Cortex of kidney (tissue), 1 donor: ENCODE results near the gene ROR2.
"Not testable (repeated sequence)": the region's sequence is repeated elsewhere in the genome, so short reads cannot be mapped to it uniquely, and the experiment has no call there.

Source experiments
- DNase-seq: peaks from one replicate; lab custom pipeline; 2025; lab: John Stamatoyannopoulos, UW

ROR2 gene

DNA sequence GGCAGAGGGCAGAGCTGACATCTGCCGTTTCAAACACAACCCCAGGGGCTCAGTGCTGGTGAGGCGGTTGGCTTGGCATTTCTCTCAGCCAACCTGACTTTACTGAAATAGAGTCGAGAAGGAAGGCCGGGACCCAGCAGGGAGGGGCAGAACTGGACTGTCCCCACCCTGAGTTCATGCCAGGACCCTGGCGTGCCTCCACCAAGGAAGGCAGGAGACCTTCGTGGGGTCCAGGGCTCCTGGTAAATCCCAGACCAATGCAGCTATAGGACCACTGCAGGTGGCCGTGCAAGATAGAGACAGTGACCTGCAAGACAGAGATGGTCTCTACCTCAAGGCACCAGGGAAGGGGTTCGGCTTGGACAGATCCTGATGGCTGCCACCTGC lies 132.9 kb downstream of the ROR2 start:
- no peak for DNase-seq

DNA sequence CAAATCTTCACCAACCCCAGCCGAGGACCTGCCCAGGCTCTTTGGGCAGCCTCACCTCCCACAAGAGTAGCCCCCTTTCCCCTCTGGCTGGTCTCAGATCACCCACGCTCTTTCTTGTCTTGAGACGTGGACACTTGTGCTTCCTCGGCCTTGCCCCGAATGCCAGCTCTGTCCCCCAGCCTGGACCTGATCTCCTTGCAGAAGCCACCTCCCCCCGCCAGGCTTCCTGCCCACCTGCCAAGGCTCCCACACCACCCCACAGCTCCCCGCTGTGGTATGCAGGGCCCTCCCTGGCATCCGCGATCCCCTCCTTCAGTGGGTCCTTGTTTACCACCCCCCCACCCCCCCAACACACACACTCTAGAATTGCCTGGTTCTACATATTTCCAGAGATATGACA lies 133.7 kb downstream of the ROR2 start:
- DNase-seq, result no peak

DNA sequence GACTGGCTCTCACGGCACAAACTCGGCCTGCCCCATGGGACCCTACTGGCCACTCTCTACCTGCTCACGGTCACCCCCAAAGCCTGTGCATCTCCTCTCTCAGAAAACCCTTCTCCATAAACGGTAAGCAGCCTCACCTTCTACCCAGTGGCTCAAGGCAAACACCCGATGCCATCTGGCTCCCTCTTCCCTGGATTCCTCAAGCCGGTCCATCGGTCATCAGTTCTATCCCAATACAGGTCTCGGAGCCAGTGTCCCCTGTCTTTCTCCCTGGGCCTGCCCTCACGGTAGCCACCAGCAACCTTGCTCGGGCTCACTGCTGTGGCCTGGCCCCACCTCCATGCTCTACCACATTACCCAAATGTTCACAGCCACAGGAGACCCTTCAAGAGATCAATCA lies 134.1 kb downstream of the ROR2 start:
- DNase-seq, result no peak

DNA sequence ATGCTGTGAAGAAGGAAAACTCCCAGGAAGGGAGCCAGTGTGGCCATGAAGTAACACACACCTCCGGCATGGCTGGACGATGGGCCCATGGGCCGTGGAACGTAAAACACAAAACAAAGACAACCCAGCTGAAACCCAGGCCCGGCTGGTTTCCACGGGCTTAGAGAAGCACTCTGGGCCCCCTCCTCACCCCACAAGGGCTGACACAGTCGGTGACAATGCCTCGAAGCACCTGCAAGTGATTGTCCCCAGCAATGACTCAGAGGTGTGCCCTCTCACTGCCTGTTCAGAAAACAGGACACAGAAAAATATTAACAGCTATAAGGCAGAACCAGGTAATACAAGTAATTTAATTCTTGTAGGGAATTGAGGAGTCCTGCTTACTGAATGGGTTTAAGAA lies 135.3 kb downstream of the ROR2 start:
- no peak for DNase-seq

DNA sequence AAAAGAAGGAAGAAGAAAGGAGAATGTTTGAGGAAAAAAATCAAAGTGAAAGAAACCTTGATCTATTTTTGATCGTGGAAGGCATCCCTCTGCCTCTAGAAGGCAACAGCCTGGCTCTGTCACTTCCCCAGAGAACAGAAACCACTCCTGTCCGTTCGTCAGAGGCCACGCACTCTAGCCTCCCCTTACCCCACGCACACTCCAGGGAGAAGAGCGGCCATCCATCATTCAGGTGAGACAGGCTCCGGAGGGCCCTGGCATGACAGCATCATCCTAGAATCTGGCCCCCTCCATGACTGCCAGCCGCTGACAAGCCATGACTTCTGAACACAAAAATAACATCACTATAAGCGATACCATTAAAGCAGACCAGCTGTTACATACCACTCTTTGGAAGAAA lies 135.8 kb downstream of the ROR2 start:
- DNase-seq, result no peak

DNA sequence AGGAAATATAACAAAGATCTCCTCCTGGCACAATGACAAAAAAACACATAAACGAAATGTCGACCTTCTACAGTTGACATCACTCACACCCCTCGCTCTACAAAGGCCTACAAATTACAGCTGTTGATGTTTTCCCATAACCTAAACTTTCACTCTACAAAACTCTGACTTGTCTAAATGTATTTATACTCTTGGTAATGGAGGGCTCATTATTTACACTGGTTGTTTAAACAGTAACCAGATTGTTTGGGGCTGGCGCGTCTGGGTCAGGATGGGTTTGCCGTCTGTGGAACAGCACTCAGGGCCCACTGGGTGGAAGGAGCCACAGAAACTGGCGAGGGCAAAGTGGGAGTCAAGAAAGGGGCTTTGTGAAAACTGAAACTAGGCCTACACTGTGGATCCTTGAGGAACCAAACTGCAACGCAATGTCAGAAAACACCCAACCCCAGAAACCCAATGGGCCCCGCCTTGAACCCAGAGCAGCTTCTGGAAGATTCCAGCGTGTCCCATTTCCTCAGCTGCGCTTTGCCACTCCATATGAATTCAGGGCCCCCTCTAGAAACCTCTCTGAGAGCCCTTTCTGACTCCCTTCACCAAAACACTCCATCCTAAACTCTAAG lies 136.7 kb downstream of the ROR2 start:
- DNase-seq, result no peak

DNA sequence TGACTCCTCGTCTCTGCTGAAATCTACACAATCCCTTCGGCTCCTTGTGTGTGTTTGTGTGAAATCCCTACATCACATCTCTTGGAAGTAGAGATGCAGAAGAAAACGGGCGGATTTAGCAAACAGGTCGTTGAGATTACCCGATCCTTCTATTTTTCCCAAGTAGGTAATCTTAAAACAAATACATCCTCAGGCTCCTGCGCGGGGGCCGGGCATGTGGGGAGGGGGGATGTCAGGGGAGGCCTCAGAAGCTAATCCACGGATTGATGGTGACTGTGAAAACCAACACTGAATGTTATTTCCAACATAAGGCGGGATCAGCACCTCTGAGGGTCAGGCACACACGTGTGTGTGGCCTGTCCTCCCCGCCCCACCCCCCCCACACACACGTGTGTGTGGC lies 137.8 kb downstream of the ROR2 start:
- no peak for DNase-seq

DNA sequence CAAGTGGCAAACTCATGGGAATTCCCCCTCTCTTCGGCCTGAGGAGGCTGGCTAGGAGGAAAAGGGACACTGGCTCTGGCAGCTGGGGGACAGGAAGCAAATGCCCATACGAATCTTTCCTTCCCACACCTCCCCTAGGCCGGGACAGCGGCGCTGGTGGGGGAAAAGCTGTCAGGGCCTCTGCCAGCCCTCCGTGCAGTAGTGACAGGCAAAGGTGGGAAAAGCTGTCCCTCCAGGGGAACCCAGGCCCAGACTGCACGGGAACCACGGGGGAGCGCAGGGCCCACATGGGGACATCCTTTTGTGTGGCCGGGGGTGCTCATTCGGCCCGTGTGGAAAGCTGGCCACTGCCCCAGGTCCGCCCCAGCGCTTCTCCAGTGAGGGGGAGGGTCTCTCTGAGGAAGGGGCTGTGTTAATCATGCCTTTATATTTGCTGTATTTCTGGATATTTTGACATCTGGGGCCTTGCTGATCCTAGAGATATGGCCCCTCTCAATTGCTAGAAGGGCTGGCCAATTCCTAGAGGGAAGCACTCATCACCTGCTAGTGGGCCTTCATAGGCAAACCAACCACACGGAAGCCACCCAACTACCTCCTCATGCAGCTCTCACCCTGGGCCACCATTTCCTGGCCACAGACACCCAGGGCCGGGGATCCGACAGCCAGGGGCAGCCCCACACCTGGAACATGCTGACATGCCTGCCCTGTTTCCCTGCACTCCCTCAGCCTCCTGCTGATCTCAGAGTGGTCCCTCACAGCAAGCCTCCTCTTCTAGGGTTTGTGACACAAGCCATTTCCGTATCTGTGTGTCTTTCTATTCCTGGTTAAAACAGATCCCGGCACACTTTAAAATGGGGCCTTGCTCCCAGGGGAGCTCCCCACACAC lies 138.8 kb downstream of the ROR2 start:
- DNase-seq, result no peak

DNA sequence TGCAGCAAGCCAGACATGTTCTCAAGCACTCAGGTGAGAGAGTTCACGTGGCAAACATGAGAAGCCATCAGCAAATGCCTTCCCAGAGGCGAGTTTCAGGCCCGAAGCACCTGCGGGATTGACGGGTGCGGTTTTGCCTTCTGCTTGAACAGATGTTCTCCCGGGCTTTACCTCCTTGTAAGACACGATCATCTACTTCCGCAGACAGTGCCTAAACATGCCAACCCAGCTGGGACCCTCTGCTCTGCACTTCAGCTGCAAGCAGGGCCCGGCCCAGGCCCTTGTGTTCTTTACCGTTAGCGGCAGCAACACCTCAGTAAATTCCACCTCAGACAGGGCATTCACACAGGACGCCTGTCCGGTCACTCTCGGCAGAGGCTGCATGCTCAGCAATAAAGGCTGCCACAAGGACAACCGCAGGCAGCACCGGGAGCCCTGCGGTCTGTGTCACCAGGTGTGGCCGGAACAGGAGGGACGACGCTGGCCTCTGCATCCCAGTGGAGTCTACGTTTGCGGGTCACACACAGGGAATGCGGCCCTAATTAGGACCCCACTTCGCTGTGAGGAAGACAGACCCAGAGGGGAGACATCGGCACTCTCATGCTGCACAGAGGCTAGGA lies 139.6 kb downstream of the ROR2 start:
- DNase-seq, result no peak

DNA sequence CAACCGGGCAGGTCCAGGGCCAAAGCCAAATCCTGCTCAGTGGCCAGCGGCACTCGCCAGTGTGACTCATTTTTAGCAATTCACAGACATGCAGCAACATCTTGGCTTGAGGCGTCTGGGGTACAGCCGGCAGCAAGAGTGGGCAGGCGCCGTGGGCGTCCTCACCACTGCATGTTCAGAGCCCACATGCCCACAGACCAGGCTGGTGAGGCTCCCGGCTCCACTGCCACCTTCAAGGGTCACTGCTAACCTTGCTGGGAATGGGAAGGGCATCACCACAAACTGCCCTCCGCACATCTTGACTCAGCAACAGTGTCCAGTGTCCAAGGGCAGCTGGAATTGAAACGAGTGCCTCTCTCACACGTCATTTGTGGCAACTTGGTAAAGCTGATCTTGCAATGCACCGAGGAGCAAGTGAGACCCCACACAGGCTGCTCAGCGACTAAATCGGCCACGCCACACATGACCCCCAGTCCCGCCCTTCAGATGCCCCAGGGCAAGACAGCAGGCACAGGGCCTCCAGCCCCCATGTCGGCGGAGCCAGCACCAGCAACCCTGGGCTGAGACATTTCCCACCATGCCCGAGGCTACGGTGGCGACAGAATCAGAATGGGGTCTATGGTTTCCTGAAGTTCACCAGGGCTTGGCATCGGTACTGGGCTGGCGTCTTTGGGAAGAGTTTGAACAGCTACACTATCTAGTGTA lies 140.3 kb downstream of the ROR2 start:
- no peak for DNase-seq

DNA sequence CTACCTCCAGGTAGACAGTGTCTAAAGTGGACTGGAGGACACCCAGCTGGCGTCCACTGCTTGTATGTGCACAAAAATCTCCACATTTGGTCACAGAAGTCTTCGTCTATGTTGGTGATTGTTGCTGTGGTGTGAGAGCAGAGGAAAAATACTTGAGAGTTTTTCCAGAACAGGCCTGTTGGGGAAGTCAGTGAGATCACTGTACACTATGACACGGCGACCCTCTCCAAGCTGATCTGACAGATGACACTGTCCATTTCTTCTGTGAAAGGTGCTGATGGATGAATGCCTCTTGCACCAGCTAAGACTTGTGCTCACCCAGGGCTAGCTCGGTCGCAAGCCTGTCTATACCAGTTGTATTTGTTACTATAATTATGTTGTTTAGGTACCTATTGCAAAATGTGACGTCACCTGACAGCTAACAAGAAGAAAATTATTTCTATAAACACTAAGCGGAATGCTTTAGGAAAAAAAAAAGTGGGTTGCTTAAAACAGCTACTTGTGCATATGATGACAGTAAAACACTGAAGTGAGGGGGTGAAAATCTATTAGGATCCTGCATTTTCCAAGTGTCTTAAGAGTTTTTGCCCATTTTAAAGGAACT lies 142.3 kb downstream of the ROR2 start:
- DNase-seq, result no peak

DNA sequence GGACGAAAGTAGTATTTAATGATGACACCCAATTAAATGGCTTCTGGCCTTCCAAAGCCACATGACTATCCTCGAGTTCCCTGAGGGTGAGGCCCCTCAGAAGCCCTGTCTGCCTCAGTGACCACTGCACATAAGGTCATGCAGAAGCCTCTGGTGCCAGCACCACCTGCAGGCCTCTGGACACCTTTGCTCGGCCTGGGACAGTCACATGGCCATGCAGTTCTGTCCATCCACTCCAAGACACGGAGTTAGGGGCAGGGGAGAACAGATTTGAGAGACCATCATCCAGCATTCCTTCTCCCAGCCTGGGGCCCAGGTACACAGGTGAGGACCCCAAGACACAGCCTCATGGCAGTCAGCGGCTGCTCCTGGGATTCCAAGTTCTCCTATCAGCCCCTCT lies 145.0 kb downstream of the ROR2 start:
- DNase-seq, result no peak

DNA sequence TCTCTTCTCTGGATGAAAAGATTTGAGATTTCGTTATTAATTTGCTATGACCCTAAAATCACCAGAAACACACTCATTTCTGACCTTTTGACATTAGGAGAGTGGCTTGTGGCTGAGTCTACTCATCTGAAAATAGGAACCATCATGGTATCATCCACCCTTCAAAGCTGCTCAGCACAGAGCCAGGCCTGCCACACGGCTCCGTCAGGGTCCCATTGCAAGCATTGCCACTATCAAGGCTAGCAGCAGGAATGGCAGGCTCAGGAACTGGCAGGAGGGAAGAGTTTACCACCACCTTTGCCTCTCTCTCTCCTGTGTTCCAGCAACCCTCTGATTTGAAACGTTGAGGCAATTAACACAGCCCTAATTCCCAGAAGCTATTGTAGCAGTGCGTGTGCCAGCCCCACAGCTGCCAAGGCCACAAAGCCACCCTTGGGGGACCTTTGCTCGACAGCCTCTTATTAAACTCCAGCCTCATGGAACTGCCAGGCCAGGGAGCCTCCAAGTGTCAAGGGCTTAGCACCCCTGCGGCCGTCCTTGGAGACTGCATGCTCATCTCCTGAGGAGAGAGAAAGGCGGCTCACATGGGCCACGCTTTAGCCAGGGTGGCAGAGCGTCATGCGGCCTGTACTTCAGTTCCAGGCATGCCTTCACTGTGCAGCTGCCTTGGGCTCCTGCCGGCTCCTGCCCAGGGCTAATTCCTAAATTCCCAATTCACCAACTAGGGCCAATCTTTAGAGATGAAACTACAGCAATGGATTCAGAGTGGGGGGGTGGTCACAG lies 145.9 kb downstream of the ROR2 start:
- DNase-seq, result no peak

DNA sequence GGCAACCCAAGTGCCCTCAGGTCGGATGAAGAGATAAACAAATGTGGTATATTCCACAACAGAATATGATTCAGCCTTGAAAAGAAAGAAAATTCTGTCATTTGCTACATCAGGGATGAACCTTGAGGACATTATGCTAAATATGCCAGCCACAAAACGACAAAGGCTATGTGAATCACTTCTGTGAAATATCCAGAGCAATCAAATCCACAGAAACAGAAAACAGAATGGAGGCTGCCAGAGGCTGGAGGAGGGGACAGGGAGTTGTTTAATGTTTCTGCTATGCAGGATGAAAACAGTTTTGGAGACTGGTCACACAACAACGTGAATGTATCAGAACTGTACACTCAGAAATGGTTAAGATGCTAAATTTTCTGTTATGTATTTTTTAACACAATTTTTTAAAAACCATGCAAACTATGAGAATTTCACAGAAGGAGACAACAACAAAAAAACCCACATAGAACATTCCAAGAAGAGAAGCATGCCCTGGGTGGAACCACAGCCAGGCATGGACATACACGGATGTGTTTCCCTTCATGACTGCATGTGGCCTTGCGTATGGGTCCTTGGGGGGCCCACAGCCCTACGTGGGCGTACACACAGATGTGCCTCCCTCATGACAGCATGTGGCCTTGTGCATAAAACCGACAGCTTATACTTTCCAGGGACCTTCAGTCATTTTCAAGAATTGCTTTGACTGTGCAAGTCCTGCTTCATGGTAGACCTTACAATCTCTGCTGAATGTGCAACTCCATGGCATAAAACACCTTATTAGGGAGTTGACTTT lies 146.7 kb downstream of the ROR2 start:
- DNase-seq, result no peak

DNA sequence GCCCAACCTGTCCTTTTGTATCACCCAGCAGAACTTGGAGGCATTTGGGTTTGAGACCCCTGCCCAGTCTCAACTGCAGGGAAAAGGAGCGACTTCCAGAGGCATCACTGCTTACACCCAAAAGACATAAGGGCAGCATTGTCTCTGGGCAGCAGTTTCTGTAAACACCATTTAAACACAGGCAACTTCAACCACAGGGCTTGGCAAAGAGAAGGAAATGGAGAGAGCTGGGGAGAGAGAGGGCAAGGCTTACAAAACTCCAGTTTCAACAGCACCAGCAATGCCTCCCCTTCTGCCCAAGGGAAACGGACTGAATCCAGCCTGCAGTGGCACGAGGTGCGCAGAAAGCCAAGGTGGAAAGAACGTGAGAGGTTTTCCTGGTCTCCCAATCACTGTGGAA lies 147.6 kb downstream of the ROR2 start:
- no peak for DNase-seq

DNA sequence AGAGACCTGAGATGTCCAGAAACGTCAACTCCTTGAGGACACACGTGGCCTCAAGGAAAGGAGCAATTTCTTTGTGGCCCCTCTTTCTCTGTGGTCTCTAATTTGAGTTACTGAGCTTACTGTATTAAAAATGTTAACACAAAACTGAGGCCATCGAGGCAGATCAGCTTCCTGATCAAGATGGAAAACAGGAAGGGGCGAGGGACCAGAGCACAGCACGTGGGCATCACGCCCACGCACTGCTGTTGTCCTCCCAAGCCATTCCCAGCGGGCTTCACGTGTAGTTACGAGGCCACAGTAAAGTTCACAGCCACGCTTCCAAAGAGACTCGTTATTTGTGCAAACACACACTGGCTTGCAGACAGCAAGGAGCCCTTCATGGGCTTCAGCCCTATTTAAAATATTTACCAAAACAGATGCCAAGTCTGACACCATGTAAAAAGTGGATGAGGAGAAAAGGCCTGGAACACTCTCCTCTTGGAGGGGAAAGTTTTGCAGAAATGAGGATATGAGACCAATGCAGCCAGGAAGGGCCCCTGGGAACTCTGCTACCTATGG lies 149.5 kb downstream of the ROR2 start:
- DNase-seq, result no peak

DNA sequence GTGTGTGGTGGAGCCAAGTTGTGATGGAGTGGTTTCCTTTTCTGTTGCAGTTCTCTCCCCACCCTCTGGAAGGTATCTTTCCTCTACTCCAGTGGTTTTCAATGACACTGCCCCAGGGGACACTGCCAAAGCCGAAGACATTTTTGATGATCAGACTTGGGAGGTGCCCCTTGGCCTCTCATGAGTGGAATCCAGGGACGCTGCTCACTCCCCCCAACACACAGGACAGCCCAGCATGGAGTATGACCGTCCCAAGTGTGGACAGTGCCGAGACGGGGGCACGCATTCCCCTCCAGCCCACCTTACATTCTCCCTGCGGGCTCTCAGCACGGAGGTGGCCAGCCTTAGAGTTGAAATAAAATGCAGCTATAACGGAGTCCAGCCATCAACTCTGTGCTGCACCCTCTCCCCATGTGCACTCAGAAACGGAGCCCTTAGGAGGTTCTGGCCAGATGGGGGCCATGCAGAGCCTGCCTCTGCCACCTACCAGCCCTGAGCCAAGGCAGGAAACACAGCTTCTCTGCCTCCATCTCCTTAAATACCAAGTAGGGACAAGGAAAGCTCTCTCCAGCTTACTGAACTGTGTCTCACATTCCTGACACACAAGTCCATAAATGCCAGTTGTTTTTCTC lies 150.8 kb downstream of the ROR2 start:
- DNase-seq, result no peak

DNA sequence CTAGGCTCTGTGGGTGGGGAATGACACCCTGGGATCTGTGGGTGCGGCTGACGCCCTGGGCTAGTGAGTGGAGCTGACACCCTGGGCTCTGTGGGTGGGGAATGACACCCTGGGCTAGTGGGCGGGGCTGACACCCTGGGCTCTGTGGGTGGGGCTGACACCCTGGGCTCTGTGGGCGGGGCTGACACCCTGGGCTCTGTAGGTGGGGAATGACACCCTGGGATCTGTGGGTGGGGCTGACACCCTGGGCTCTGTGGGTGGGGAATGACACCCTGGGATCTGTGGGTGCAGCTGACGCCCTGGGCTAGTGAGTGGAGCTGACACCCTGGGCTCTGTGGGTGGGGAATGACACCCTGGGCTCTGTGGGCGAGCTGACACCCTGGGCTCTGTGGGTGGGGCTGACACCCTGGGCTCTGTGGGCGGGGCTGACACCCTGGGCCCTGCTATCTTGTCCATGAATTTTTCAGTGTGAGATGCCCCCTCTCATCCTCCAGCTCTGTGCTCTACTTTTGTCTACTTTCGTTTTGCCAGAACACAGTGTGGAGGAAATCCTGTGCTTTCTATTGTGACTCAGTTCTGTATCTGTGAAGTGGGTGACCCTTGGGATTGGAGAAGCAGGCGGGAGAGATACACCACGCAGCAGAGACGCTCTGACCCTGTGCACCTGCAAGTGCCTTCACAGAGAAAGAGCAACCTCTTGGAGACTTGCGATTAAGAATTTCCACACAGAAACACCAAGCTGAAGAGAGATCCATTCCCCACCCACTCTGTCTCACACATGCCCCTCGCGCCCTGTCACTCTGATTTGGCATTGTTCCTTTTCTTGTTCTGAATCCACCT lies 151.5 kb downstream of the ROR2 start:
- DNase-seq, result not testable (repeated sequence)

DNA sequence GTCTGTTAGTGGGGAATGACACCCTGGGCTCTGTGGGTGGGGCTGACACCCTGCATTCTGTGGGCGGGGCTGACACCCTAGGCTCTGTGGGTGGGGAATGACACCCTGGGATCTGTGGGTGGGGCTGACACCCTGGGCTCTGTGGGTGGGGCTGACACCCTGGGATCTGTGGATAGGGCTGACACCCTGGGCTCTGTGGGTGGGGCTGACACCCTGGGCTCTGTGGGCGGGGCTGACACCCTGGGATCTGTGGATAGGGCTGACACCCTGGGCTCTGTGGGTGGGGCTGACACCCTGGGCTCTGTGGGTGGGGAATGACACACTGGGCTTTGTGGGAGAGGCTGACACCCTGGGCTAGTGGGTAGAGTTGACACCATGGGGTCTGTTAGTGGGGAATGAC lies 152.5 kb downstream of the ROR2 start:
- not testable (repeated sequence) for DNase-seq
